ENCODE measurements around the gene CHCHD3.

Gene CHCHD3

GRCh38 chr7:132784406-132784805 lies 297.5 kb downstream of the CHCHD3 start:
- in situ Hi-C loops (cut with HindIII; ENCODE audit: low sequenced_read_pairs): no loop called here

GRCh38 chr7:132783824-132784223 lies 298.1 kb downstream of the CHCHD3 start:
- in situ Hi-C loops (cut with HindIII; ENCODE audit: low sequenced_read_pairs): no loop called here

- in situ Hi-C loops (cut with HindIII; ENCODE audit: low sequenced_read_pairs): no loop called here
Measured at GRCh38 chr7:132782777-132783640, 298.9 kb downstream of the CHCHD3 start.

GRCh38 chr7:132780822-132781221 lies 301.1 kb downstream of the CHCHD3 start:
- in situ Hi-C loops (cut with HindIII; ENCODE audit: low sequenced_read_pairs): no loop called here

- in situ Hi-C loops (cut with HindIII; ENCODE audit: low sequenced_read_pairs): no loop called here
Measured at GRCh38 chr7:132779164-132779563, 302.7 kb downstream of the CHCHD3 start.

GRCh38 chr7:132778761-132779160 lies 303.1 kb downstream of the CHCHD3 start:
- in situ Hi-C loops (cut with HindIII; ENCODE audit: low sequenced_read_pairs): no loop called here

- in situ Hi-C loops (cut with HindIII; ENCODE audit: low sequenced_read_pairs): no loop called here
Measured at GRCh38 chr7:132777956-132778355, 303.9 kb downstream of the CHCHD3 start.

GRCh38 chr7:132777414-132777813 lies 304.5 kb downstream of the CHCHD3 start:
- in situ Hi-C loops (cut with HindIII; ENCODE audit: low sequenced_read_pairs): no loop called here

- in situ Hi-C loops (cut with HindIII; ENCODE audit: low sequenced_read_pairs): no loop called here
Measured at GRCh38 chr7:132776048-132776620, 305.8 kb downstream of the CHCHD3 start.

- in situ Hi-C loops (cut with HindIII; ENCODE audit: low sequenced_read_pairs): no loop called here
Measured at GRCh38 chr7:132773527-132773956, 308.3 kb downstream of the CHCHD3 start.

GRCh38 chr7:132771301-132771730 lies 310.6 kb downstream of the CHCHD3 start:
- in situ Hi-C loops (cut with HindIII; ENCODE audit: low sequenced_read_pairs): no loop called here

- in situ Hi-C loops (cut with HindIII; ENCODE audit: low sequenced_read_pairs): no loop called here
Measured at GRCh38 chr7:132770055-132770454, 311.8 kb downstream of the CHCHD3 start.

- in situ Hi-C loops (cut with HindIII; ENCODE audit: low sequenced_read_pairs): no loop called here
Measured at GRCh38 chr7:132769280-132769679, 312.6 kb downstream of the CHCHD3 start.

GRCh38 chr7:132768099-132768498 lies 313.8 kb downstream of the CHCHD3 start:
- in situ Hi-C loops (cut with HindIII; ENCODE audit: low sequenced_read_pairs): no loop called here

GRCh38 chr7:132767378-132767777 lies 314.5 kb downstream of the CHCHD3 start:
- in situ Hi-C loops (cut with HindIII; ENCODE audit: low sequenced_read_pairs): no loop called here

- in situ Hi-C loops (cut with HindIII; ENCODE audit: low sequenced_read_pairs): no loop called here
Measured at GRCh38 chr7:132766660-132767059, 315.2 kb downstream of the CHCHD3 start.

GRCh38 chr7:132765861-132766260 lies 316.0 kb downstream of the CHCHD3 start:
- in situ Hi-C loops (cut with HindIII; ENCODE audit: low sequenced_read_pairs): no loop called here

GRCh38 chr7:132764762-132765161 lies 317.1 kb downstream of the CHCHD3 start:
- in situ Hi-C loops (cut with HindIII; ENCODE audit: low sequenced_read_pairs): no loop called here

- in situ Hi-C loops (cut with HindIII; ENCODE audit: low sequenced_read_pairs): no loop called here
Measured at GRCh38 chr7:132760866-132761265, 321.0 kb downstream of the CHCHD3 start.

GRCh38 chr7:132760244-132760623 lies 321.7 kb downstream of the CHCHD3 start:
- in situ Hi-C loops (cut with HindIII; ENCODE audit: low sequenced_read_pairs): no loop called here

GRCh38 chr7:132759482-132760243 lies 322.2 kb downstream of the CHCHD3 start:
- in situ Hi-C loops (cut with HindIII; ENCODE audit: low sequenced_read_pairs): no loop called here

GRCh38 chr7:132758986-132759385 lies 322.9 kb downstream of the CHCHD3 start:
- in situ Hi-C loops (cut with HindIII; ENCODE audit: low sequenced_read_pairs): no loop called here
